HepG2 (cell line): ENCODE measurements around the gene RBM34. TPM values are rescaled to one million over a fixed set of nuclear protein-coding genes. Genes with fewer than 3 reads are reported as not detected.
A peak's percentile ranks its signal among the peaks of the same experiment; 100 is the strongest.

Experiments
- ARNT ChIP-seq: fragments of 450-650 bp; IDR thresholded peaks from 2 replicates; pipeline ENCODE4 v1.6.1; 2017
- GPN1 ChIP-seq: sonication (generic); formaldehyde crosslinking; IDR thresholded peaks from 2 replicates; pipeline ENCODE4 v1.5.1; 2020; ENCODE audit warnings: missing genetic modification reagents, borderline replicate concordance
- GZF1 ChIP-seq: sonication (generic); formaldehyde crosslinking; IDR thresholded peaks from 2 replicates; pipeline ENCODE4 v1.5.1; 2020; ENCODE audit warnings: mild to moderate bottlenecking, missing genetic modification reagents
- ISL2 ChIP-seq: sonication (generic); formaldehyde crosslinking; IDR thresholded peaks from 2 replicates; pipeline ENCODE4 v1.5.0; 2020; ENCODE audit warnings: missing genetic modification reagents
- MAZ ChIP-seq, 2 experiments: sonication (generic) in 1 of 2; formaldehyde crosslinking in 1 of 2; IDR thresholded peaks; 2 replicates each; pipeline versions ENCODE4 v1.5.0 to v1.6.1; 2012 to 2020; ENCODE audit warnings: low read depth in 2 of 2, mild to moderate bottlenecking in 2 of 2, borderline replicate concordance in 1 of 2, improper control_type of control experiment in 1 of 2, low read length in 1 of 2, missing genetic modification reagents in 1 of 2, moderate library complexity in 1 of 2
- MED13 ChIP-seq: sonication (generic); formaldehyde crosslinking; IDR thresholded peaks from 2 replicates; pipeline ENCODE4 v1.5.0; 2020; ENCODE audit warnings: missing genetic modification reagents
- MEIS2 ChIP-seq: sonication (generic); formaldehyde crosslinking; IDR thresholded peaks from 2 replicates; pipeline ENCODE4 v1.9.0; 2021; ENCODE audit warnings: mild to moderate bottlenecking, missing genetic modification reagents
- MIER3 ChIP-seq: IDR thresholded peaks from 2 replicates; pipeline ENCODE4 v1.6.1; 2016; ENCODE audit warnings: missing compliant biosample characterization, borderline replicate concordance
- MYPOP ChIP-seq: sonication (generic); formaldehyde crosslinking; IDR thresholded peaks from 2 replicates; pipeline ENCODE4 v1.8.1; 2023; ENCODE audit warnings: mild to moderate bottlenecking, moderate library complexity, missing genetic modification reagents
- NR2F1 ChIP-seq, 2 experiments: fragments of 450-650 bp in 1 of 2; formaldehyde crosslinking in 1 of 2; IDR thresholded peaks; 2 replicates each; pipeline versions ENCODE4 v1.5.0 to v1.6.1; 2016 to 2020; ENCODE audit warnings: mild to moderate bottlenecking in 1 of 2, missing compliant biosample characterization in 1 of 2, missing genetic modification reagents in 1 of 2, moderate library complexity in 1 of 2
- NR3C1 ChIP-seq: sonication (generic); formaldehyde crosslinking; IDR thresholded peaks from 2 replicates; pipeline ENCODE4 v1.4.0; 2020; ENCODE audit warnings: missing genetic modification reagents
- RBFOX2 ChIP-seq: fragments of 200-400 bp; formaldehyde crosslinking; IDR thresholded peaks from 2 replicates; pipeline ENCODE4 v1.6.1; 2017; ENCODE audit warnings: low read depth, mild to moderate bottlenecking, low read length
- RCOR2 ChIP-seq: IDR thresholded peaks from 2 replicates; pipeline ENCODE4 v1.6.1; 2016; ENCODE audit warnings: missing biosample characterization, missing genetic modification reagents
- SIX1 ChIP-seq: sonication (generic); formaldehyde crosslinking; IDR thresholded peaks from 2 replicates; pipeline ENCODE4 v1.4.0; 2020; ENCODE audit warnings: missing genetic modification reagents, borderline replicate concordance
- TAF15 ChIP-seq: fragments of 200-400 bp; formaldehyde crosslinking; IDR thresholded peaks from one replicate; pipeline ENCODE4 v1.6.1; 2018; ENCODE audit warnings: mild to moderate bottlenecking, low read depth, low read length; ENCODE audit not compliant: poor library complexity, severe bottlenecking
- THAP11 ChIP-seq: IDR thresholded peaks from 2 replicates; pipeline ENCODE4 v1.6.1; 2016; ENCODE audit warnings: missing biosample characterization, missing genetic modification reagents
- TRIM24 ChIP-seq: sonication (generic); formaldehyde crosslinking; IDR thresholded peaks from 2 replicates; pipeline ENCODE4 v1.8.0; 2022; ENCODE audit warnings: mild to moderate bottlenecking, missing genetic modification reagents
- ZC3H4 ChIP-seq: sonication (generic); formaldehyde crosslinking; IDR thresholded peaks from 2 replicates; pipeline ENCODE4 v1.4.0; 2020; ENCODE audit warnings: missing genetic modification reagents, borderline replicate concordance
- ZNF17 ChIP-seq: sonication (generic); formaldehyde crosslinking; IDR thresholded peaks from 2 replicates; pipeline ENCODE4 v1.5.0; 2020; ENCODE audit warnings: mild to moderate bottlenecking, missing genetic modification reagents
- ZNF253 ChIP-seq: sonication (generic); formaldehyde crosslinking; IDR thresholded peaks from 2 replicates; pipeline ENCODE4 v1.8.0; 2022; ENCODE audit warnings: mild to moderate bottlenecking, missing genetic modification reagents, borderline replicate concordance
- ZNF335 ChIP-seq: sonication (generic); formaldehyde crosslinking; IDR thresholded peaks from 2 replicates; pipeline ENCODE4 v1.4.0; 2020; ENCODE audit warnings: missing genetic modification reagents
- ZNF441 ChIP-seq: sonication (generic); formaldehyde crosslinking; IDR thresholded peaks from 2 replicates; pipeline ENCODE4 v1.7.0; 2021; ENCODE audit warnings: missing genetic modification reagents, borderline replicate concordance
- ZNF468 ChIP-seq: sonication (generic); formaldehyde crosslinking; IDR thresholded peaks from 2 replicates; pipeline ENCODE4 v1.8.0; 2022; ENCODE audit warnings: mild to moderate bottlenecking, moderate library complexity, missing genetic modification reagents
- ZNF614 ChIP-seq: IDR thresholded peaks from 2 replicates; pipeline ENCODE4 v1.6.1; 2018; ENCODE audit warnings: missing biosample characterization, missing genetic modification reagents, inconsistent platforms, borderline replicate concordance
- polyA plus RNA-seq, 8 experiments: library from polyadenylated mRNA; depleted of rRNA in 3 of 8; stranded (reverse) in 7 of 8; unstranded in 1 of 8; fragments of >200 nt; fragmentation: Illumina TruSeq in 4 of 8; extraction: Trizol in 4 of 8; gene quantifications; 2 replicates each; pipeline versions ENCODE4 v1.2.1 to v1.2.3, GENCODE V29; 2011 to 2016; ENCODE audit warnings: low read depth in 4 of 8, missing spikeins in 1 of 8, mixed read lengths in 1 of 8; ENCODE audit not compliant: insufficient read depth in 1 of 8
- total RNA-seq, 5 experiments: library from RNA; depleted of rRNA; stranded (reverse); fragments of >200 nt; fragmentation: Illumina TruSeq; extraction: Trizol; gene quantifications; 2 replicates each; pipeline ENCODE4 v1.2.3, GENCODE V29; 2016; ENCODE audit warnings: low read depth in 1 of 5
- TF ChIP-seq, protein P1 (sequence below): sonication (generic); formaldehyde crosslinking; IDR thresholded peaks from 2 replicates; pipeline ENCODE4 v1.4.0; 2020; ENCODE audit warnings: missing genetic modification reagents
- TF ChIP-seq, protein P2 (sequence below): sonication (generic); formaldehyde crosslinking; IDR thresholded peaks from 2 replicates; pipeline ENCODE4 v1.4.0; 2020; ENCODE audit warnings: mild to moderate bottlenecking, missing genetic modification reagents

Gene RBM34
- total and polyA plus RNA-seq, 2 of the 13 experiments (the other 11 are each of a cell fraction or from before 2014, with no cell fraction given): 34.7 to 73.0 TPM

GRCh38 chr1:235128456-235129328 is 32.4 kb downstream of the RBM34 start, which contains the start of gene TOMM20 (continued):
- no peak for TF ChIP-seq MAZ (IDR thresholded peaks at IDR 0.05; ENCODE audit: borderline replicate concordance, low read depth, low read length)
- peak; percentile 80 for TF ChIP-seq MAZ (CRISPR knock-in tag; IDR thresholded peaks at IDR 0.05; ENCODE audit: low read depth)
- 0 out of 2 replicates have a peak, but pooled peaks have one; percentile 14 for TF ChIP-seq ZNF253 (CRISPR knock-in tag)
- no peak for TF ChIP-seq ARNT
- peak; percentile 95 for TF ChIP-seq MED13 (CRISPR knock-in tag)
- TF ChIP-seq, protein P1, sequence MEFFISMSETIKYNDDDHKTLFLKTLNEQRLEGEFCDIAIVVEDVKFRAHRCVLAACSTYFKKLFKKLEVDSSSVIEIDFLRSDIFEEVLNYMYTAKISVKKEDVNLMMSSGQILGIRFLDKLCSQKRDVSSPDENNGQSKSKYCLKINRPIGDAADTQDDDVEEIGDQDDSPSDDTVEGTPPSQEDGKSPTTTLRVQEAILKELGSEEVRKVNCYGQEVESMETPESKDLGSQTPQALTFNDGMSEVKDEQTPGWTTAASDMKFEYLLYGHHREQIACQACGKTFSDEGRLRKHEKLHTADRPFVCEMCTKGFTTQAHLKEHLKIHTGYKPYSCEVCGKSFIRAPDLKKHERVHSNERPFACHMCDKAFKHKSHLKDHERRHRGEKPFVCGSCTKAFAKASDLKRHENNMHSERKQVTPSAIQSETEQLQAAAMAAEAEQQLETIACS: peak; percentile 53; the same call in 1 of the 2 replicates
- TF ChIP-seq MIER3 (CRISPR knock-in tag): peak; percentile 59; the same call in 1 of the 2 replicates
- peak; percentile 89 for TF ChIP-seq THAP11 (CRISPR knock-in tag)
- TF ChIP-seq MYPOP (CRISPR knock-in tag): peak; percentile 82; the same call in 1 of the 2 replicates
- no peak for TF ChIP-seq SIX1 (CRISPR knock-in tag)
- no peak for TF ChIP-seq NR3C1 (CRISPR knock-in tag)
- peak; percentile 65; the same call in 1 of the 2 replicates for TF ChIP-seq ISL2 (CRISPR knock-in tag)
- TF ChIP-seq GZF1 (CRISPR knock-in tag): peak; percentile 35; the same call in 1 of the 2 replicates
- TF ChIP-seq MEIS2 (CRISPR knock-in tag): peak; percentile 77; the same call in 1 of the 2 replicates
- peak; percentile 100 for TF ChIP-seq ZNF335 (CRISPR knock-in tag)
- no peak for TF ChIP-seq ZNF468
- TF ChIP-seq ZNF614 (CRISPR knock-in tag): peak; percentile 87; the same call in 1 of the 2 replicates
- no peak for TF ChIP-seq TRIM24 (CRISPR knock-in tag)
- TF ChIP-seq, protein P2, sequence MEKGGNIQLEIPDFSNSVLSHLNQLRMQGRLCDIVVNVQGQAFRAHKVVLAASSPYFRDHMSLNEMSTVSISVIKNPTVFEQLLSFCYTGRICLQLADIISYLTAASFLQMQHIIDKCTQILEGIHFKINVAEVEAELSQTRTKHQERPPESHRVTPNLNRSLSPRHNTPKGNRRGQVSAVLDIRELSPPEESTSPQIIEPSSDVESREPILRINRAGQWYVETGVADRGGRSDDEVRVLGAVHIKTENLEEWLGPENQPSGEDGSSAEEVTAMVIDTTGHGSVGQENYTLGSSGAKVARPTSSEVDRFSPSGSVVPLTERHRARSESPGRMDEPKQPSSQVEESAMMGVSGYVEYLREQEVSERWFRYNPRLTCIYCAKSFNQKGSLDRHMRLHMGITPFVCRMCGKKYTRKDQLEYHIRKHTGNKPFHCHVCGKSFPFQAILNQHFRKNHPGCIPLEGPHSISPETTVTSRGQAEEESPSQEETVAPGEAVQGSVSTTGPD: no peak; the same call in 1 of the 2 replicates
- TF ChIP-seq TAF15: no peak
- no peak for TF ChIP-seq ZNF17 (CRISPR knock-in tag)
- TF ChIP-seq GPN1 (CRISPR knock-in tag): peak; percentile 57; the same call in 1 of the 2 replicates
- no peak for TF ChIP-seq ZC3H4 (CRISPR knock-in tag)
- peak; percentile 99 for TF ChIP-seq RBFOX2
- peak in 1 of 2 experiments; percentile 16; a peak in 1 of 4 replicates for TF ChIP-seq NR2F1 (CRISPR knock-in tag; IDR thresholded peaks at IDR 0.05)
- peak; percentile 79; the same call in 1 of the 2 replicates for TF ChIP-seq ZNF441 (CRISPR knock-in tag)
- peak; percentile 69; the same call in 1 of the 2 replicates for TF ChIP-seq RCOR2 (CRISPR knock-in tag)
